HG03139 (cell line): ENCODE data around the gene IDH3A.
A peak's percentile ranks its signal among the peaks of the same experiment; 100 is the strongest.
"Not testable (repeated sequence)": the region's sequence is repeated elsewhere in the genome, so short reads cannot be mapped to it uniquely, and the experiment has no call there.

Experiments used
- ATAC-seq: cut with Tn5 transposase; IDR thresholded peaks from one replicate; pipeline ENCODE4 v1.9.1; 2021; ENCODE audit not compliant: unreplicated experiment

IDH3A gene

DNA sequence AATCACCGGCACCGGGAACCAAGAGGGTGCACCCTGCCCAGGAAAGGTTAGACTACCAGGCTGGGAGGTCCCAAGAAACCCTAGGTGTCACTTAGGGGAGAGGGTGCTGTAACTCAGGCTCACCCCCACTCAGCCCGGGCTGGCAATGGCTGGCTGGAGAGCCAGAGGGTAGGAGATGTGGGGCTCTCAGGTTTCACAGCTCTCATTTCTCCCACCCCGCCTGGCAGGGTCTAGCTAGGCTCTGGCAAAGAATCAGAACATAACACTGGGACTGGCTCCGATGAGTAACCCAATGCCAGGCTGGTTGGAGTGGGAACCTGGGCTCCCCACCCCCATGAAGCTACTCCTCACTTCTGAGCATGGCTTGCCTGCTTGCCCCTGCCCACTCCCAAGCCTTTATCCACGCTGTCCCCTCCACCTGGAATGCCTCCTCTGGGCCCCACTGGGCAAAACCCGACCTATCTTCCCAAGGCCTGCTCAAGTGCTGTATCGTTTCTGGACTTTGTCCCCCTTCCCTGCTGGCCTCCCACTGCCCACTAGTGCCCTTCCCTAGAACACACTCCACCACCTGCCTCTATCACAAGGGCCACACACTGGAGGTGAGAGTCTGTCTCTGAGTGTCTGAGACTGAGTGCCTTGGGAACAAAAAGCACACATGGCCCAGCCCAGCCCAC, 19.9 kb upstream of the IDH3A start:
- no peak for ATAC-seq

DNA sequence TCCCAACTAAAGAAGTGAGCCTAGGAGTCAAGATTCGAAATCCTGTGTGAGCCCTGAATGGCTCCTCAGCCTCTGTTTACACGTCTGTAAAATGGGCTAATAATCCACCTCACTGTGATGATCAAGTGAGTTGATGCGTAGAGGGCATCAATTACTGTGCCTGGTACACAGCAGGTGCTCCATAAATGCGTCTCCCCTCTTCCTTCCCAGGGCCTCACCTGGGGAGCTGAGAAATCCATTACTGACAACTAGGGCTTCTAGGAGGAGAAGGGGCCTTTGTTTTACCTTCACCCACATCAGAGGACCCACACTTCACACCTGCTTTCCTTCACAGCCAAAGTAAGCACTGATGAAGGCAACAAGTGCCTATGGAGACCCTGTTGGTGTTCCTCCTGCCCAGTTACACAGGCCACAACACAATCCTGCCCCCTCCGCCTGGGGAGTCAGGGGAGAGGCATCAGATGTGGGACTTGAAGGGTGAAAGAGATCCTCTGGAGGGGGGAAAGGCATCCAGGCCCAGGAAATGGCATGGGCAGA, 19.3 kb upstream of the IDH3A start:
- no peak for ATAC-seq

GRCh38 chr15:78130466-78131294, 18.5 kb upstream of the IDH3A start:
- ATAC-seq: no peak

GRCh38 chr15:78131295-78132061, 17.7 kb upstream of the IDH3A start, which contains the start of gene CIB2:
Gene CIB2 (minus strand): TSS chr15:78131445. CDS start chr15:78131215, 230 bp downstream.
- peak; percentile 68 for ATAC-seq

GRCh38 chr15:78133801-78134200, 15.4 kb upstream of the IDH3A start:
- ATAC-seq: no peak

DNA sequence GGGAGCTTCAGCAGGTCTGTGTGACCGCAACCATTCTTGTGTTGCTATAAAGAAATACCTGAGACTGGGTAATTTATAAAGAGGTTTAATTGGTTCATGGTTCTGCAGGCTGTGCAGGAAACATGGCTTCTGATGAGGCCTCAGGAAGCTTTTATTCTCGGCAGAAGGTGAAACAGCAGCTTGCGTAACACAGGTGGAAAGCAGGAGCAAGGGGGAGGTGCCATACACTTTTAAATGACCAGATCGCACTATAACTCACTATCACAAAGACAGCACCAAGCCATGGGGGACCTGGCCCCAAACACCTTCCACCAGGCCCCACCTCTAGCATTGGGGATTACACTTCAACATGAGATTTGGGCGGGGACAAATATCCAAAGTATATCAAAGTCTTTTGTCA, 9.6 kb upstream of the IDH3A start:
- no peak for ATAC-seq

DNA sequence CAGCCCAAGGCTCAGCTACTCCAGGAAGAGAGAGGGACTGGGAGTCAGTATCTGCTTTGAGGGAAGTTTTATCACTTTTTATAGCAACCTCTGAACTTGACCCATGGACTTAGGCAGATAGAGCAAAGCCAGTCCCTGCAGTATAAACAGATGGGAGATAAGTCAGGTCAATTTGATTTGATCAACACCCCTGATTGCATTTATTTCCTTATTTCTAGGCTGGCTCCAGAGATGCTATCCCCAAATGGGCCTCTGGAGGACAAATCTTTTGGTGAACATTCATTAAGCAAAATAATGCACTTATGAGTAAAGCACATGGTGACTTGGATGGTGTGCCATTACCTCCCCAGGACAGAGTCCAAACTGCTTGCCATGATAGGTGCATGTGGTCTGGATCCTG, 8.9 kb upstream of the IDH3A start:
- ATAC-seq: no peak

GRCh38 chr15:78142332-78142731, 6.8 kb upstream of the IDH3A start:
- no peak for ATAC-seq

DNA sequence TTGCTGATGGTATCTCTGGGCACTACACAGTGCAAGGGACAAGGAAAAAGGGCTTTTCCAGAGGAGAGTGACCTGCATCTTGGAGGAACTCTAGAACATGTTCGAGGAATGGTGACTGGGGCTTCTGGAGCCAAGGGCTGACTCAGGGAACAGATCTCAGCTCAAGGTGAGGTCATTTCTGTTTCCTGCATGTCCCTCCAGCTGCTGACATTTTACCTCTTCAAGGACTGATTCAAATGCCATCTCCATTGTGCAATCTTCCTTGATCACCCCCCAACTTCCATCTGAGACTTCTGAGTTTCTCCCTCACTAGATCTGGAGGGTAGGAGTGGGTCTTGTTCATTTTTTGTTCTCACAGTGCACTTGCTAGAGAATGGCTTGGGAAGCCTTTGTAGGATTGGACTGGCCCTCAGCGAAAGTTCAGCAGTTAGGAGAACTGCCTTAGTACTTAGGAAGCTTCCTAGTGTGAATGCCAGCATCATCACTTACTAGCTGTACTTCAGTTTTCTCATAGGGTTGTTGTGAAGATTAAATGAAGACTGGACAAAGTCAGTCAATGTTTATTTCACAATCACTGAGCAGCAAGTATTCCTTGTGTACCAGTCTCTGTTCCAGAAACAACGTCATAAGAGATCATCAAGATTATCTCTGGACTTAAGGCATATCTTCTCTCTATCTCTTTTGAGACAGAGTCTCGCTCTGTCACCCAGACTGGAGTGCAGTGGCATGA, 2.6 kb upstream of the IDH3A start:
- ATAC-seq: no peak

DNA sequence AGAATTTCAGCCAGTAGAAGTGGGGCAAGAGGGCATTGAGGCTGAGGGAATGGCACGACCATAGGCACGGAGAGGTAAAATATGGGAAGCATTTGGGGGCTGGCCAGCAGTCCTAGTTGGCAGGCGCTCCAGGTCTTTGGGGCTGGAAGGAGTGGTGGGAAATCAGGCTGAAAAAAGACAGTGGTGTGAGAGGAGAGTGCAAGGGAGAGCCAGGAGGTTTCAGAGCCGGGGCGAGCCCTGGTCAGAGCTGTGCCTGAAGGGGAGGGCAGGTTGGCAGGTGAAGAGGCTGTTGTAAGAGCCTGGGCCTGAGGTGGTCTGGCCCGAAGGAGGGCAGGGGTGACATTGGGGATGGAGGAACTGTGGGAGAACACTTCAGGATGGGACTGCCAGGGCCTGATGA, 1.6 kb upstream of the IDH3A start:
- ATAC-seq: no peak

- no peak for ATAC-seq
These were observed 632 bp upstream of the IDH3A start for GRCh38 chr15:78148392-78149067.

DNA sequence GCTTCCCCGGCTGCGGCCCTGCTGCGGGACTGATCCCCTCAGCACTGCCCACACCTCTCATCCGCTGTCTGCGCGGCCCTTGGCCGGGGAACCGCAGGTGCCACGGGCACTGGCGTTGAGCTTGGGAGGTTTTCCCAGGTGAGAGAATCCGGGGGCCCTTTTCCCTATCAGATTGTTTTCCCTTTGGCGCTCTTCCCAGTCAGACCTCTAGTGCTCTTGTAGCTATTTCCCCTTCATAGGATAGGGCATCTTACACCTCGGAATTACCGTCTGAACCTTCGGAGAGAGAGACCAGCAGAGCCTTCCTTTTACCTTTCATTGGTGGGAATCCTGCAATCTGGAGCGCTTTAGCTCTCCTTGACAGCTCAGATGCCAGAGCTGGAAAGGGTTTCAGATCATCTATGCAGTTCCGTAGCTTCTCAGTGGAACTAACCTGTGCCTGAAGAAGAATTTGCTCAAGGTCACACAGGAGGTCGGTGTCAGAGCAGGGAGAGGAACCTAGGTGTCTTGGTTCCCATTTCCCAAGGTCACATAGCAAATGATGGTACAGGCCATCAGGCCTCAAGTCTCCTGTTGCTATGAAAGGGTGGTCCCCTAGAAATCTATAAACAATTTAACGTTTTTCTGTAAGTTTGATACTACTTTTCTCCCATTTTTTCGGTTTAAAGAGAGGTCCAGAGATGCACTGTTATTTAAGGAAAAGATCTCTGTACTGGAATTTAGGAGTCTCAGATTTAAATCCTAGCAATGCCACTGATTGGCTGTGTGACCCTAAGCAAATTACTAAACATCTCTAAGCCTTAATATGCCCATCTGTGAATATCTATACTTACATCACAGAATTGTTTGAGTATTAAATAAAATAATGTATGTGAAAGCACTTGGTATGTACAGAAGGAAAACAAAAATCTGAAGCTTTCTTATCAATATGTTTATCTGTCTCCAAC, 916 bp downstream of the IDH3A start:
- ATAC-seq: no peak

DNA sequence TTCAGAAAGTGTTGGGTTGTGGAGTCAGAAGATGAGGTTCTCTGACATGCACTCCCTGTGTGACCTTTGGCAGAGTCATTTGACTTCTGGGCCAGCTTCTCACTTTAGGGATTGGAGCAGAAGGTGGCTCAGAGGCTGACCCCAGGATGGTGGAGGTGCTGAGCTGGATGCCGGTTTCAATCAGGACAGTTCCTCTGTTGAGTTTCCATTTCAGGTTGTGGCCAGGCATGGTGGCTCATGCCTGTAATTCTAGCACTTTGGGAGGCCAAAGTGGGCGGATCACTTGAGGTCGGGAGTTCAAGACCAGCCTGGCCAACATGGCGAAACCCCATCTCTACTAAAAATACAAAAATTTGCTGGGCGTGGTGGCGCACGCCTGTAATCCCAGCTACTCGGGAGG, 1.9 kb downstream of the IDH3A start:
- ATAC-seq: not testable (repeated sequence)

GRCh38 chr15:78154955-78155354, 5.8 kb downstream of the IDH3A start:
- no peak for ATAC-seq

- no peak for ATAC-seq
These were observed 6.3 kb downstream of the IDH3A start for GRCh38 chr15:78155355-78155939.

- no peak for ATAC-seq
These were observed 7.5 kb downstream of the IDH3A start for GRCh38 chr15:78156653-78157052.

GRCh38 chr15:78157203-78157602, 8.0 kb downstream of the IDH3A start:
- no peak for ATAC-seq

DNA sequence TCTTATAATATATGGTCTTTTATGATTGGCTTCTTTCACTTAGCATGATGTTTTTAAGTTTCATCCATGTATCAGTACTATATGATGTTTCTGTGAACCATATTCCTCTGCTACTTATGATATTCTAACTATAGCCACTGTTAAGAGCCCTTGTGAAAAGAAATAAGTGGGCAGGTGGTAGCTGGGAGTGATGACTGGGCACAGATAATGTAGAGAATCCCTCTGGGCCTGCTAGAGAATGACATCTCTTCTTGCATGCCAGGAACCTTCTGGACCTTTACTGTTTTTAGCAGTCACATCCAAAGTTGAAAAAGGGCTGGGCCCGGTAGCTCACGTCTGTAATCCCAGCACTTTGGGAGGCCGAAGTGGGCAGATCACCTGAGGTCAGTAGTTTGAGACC, 10.2 kb downstream of the IDH3A start:
- no peak for ATAC-seq

DNA sequence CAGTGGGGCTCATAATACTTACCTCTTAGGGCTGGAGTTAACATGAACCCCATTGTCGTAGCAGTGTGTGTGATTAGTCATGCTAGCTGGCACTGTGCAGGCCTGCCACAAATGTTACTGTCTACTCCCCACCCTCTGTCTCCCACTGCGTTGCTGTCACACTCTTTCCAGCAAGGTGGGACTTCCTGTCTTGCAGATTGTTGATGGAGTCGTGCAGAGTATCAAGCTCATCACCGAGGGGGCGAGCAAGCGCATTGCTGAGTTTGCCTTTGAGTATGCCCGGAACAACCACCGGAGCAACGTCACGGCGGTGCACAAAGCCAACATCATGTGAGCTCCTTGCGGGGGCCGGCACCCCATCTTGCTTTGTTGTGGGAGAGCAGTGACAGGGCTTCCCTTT, 12.9 kb downstream of the IDH3A start:
- no peak for ATAC-seq
